Parathyroid adenoma (tissue), 2 donors: ENCODE results near the gene KARS1.
"Not testable (repeated sequence)": the region's sequence is repeated elsewhere in the genome, so short reads cannot be mapped to it uniquely, and the experiment has no call there.

ENCODE experiments used
- H2AFZ ChIP-seq: fragments of 300-600 bp; sonication (generic); one replicate; pipeline ENCODE4 v1.7.0; 2017; ENCODE audit warnings: antibody characterized with exemption, mild to moderate bottlenecking
- H3K27ac ChIP-seq: fragments of 300-600 bp; sonication (generic); one replicate; pipeline ENCODE4 v1.7.0; 2017
- H3K27me3 ChIP-seq: fragments of 300-600 bp; sonication (generic); one replicate; pipeline ENCODE4 v1.7.0; 2017; ENCODE audit warnings: low read length; ENCODE audit not compliant: control insufficient read depth, insufficient read depth
- H3K36me3 ChIP-seq: fragments of 300-600 bp; sonication (generic); one replicate; pipeline ENCODE4 v1.7.0; 2017; ENCODE audit warnings: low read length; ENCODE audit not compliant: control insufficient read depth, insufficient read depth
- H3K4me1 ChIP-seq: fragments of 300-600 bp; sonication (generic); one replicate; pipeline ENCODE4 v1.7.0; 2017; ENCODE audit warnings: control low read depth
- H3K4me2 ChIP-seq: fragments of 300-600 bp; sonication (generic); one replicate; pipeline ENCODE4 v1.7.0; 2017; ENCODE audit warnings: low read length
- H3K4me3 ChIP-seq: fragments of 300-600 bp; sonication (generic); one replicate; pipeline ENCODE4 v1.7.0; 2017; ENCODE audit warnings: low read depth, low read length
- H3K79me2 ChIP-seq: fragments of 300-600 bp; sonication (generic); one replicate; pipeline ENCODE4 v1.7.0; 2017; ENCODE audit warnings: control low read depth
- H3K9ac ChIP-seq: fragments of 300-600 bp; sonication (generic); one replicate; pipeline ENCODE4 v1.7.0; 2017; ENCODE audit warnings: mild to moderate bottlenecking
- H3K9me3 ChIP-seq: fragments of 300-600 bp; sonication (generic); one replicate; pipeline ENCODE4 v1.7.0; 2017; ENCODE audit warnings: low read length; ENCODE audit not compliant: control insufficient read depth
- TF ChIP-seq, protein P1 (sequence below): fragments of 300-600 bp; sonication (generic); IDR thresholded peaks from one replicate; pipeline ENCODE4 v1.7.0; 2017; ENCODE audit warnings: antibody characterized with exemption, mild to moderate bottlenecking
- donor health status: primary hyperparathyroidism.

Gene KARS1

DNA sequence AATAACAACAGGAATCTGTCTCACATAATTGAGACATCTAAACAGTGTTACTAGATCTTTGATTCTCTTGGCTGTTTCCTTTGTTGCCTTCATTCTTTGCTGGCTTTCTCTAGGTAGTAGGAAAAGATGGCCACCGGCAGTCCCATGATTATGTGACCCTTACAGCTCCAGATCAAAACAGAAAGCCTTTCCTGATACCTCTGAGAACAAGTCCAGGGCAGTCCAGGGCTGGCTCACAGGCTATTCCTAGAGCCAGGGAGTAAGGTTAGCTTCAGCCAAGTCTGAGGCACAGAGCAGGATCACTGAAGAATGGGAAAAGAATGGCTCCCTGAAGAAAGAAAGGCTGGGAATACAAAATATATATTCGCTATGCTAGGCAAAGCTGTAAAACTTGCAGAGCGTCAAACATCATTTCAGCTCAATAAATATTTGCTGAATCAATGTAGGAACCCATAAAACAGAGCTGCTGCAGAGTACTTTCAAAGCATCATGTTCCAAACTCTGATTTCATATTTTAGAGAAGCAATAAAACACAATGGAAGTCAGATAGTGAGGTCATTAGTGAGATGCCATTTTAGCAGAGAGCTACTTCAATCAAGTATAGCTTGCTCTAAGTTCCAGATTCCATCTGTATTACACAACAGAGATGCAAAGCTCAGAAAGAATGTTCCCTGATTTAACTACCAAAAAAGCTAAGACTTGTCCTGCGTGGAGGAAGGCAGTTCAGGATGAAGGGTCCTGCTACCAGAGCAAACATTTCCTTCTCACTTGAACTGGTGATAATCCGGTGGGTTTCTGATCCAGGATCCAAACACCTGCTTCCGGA lies 47.8 kb downstream of the KARS1 start:
- H3K4me1 ChIP-seq: no peaks in the 10 kb centered on the region
- TF ChIP-seq, protein P1, sequence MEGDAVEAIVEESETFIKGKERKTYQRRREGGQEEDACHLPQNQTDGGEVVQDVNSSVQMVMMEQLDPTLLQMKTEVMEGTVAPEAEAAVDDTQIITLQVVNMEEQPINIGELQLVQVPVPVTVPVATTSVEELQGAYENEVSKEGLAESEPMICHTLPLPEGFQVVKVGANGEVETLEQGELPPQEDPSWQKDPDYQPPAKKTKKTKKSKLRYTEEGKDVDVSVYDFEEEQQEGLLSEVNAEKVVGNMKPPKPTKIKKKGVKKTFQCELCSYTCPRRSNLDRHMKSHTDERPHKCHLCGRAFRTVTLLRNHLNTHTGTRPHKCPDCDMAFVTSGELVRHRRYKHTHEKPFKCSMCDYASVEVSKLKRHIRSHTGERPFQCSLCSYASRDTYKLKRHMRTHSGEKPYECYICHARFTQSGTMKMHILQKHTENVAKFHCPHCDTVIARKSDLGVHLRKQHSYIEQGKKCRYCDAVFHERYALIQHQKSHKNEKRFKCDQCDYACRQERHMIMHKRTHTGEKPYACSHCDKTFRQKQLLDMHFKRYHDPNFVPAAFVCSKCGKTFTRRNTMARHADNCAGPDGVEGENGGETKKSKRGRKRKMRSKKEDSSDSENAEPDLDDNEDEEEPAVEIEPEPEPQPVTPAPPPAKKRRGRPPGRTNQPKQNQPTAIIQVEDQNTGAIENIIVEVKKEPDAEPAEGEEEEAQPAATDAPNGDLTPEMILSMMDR: no peak
- no peak overlapping the region for H3K27ac ChIP-seq
- no peaks in the 10 kb centered on the region for H3K36me3 ChIP-seq
- no peak overlapping the region for H3K4me2 ChIP-seq
- no peaks in the 10 kb centered on the region for H3K79me2 ChIP-seq
- H3K4me3 ChIP-seq: no peak overlapping the region
- no peaks in the 10 kb centered on the region for H3K9me3 ChIP-seq
- H3K27me3 ChIP-seq: no peaks in the 10 kb centered on the region
- no peak overlapping the region for H3K9ac ChIP-seq
- no peak overlapping the region for H2AFZ ChIP-seq

DNA sequence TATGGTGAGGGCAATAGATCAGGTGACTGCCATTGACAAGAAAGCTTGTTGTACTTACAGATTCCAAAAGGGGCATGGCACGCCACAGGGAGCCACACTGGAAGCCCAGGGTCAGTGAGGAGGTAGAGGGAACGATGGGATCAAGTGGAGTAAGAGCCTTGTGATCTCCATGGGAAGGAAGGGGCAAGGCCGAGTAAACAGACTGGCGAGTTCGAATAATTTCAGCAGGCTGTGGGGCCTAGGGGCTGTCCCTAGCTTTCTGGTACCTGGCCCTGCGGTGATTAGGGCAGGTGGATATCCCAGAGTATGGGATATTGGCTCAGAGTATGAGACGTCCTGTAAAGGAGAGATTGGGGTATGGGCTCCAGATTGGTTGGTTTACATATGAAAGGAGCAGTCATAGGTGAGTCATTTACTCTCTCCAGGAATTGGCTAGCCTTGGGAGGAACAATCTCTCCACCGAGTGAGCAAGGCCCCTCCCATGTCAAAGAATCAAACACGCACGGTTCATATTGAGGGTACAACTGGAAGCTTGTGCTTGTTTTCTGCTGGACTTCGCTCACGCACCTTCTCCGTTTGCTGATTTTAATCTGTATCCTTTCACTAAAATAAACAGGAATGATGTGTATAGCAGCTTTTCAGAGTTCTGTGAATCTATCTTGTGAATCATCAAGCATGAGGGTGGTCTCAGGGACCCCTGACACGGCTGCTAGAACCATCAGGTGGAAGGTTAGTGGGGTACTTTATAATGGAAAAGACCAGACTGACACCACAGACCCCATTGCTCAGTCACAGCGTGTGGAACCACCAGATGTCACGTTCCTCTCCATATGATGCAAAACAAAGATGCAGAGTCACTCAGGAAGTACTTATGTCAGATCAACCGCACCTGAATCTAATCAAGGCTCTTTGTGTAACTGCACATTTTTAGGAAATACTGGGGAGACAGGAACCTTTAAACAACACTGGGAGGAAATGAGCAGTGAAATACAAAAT lies 53.3 kb downstream of the KARS1 start:
- H3K79me2 ChIP-seq: no peaks in the 10 kb centered on the region
- H3K9ac ChIP-seq: no peak overlapping the region
- H3K9me3 ChIP-seq: no peaks in the 10 kb centered on the region
- H3K4me2 ChIP-seq: no peak overlapping the region
- H3K27ac ChIP-seq: no peak overlapping the region
- no peaks in the 10 kb centered on the region for H3K27me3 ChIP-seq
- H3K36me3 ChIP-seq: no peaks in the 10 kb centered on the region
- TF ChIP-seq, protein P1: no peak
- H3K4me3 ChIP-seq: no peak overlapping the region
- H3K4me1 ChIP-seq: no peaks in the 10 kb centered on the region
- H2AFZ ChIP-seq: no peak overlapping the region

DNA sequence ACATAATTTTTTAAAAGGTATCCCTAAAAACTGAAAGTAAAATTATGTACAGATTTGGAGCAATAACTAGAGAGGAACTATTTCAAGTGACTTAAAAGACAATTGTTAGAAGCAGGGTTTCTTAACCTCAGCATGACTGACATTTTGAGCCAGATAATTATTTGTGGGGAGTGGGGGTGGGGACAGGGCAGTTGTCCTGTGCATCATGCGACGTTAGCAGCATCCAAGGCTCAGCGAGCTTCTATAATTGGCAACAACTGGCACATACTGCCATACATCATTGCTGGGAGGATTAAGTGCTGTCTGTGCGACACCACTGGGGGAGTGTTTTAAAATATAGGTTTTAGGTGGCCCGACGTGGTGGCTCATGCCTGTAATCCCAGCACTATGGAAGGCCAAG lies 54.2 kb downstream of the KARS1 start:
- Histone ChIP-seq H2AFZ (no peak overlapping the region), H3K79me2 (no peaks in the 10 kb centered on the region), H3K9me3 (no peaks in the 10 kb centered on the region), H3K27me3 (no peaks in the 10 kb centered on the region), H3K4me3 (no peak overlapping the region), H3K9ac (no peak overlapping the region), H3K27ac (no peak overlapping the region), H3K4me2 (no peak overlapping the region), H3K4me1 (no peaks in the 10 kb centered on the region), H3K36me3 (no peaks in the 10 kb centered on the region)
- TF ChIP-seq, protein P1: no peak

DNA sequence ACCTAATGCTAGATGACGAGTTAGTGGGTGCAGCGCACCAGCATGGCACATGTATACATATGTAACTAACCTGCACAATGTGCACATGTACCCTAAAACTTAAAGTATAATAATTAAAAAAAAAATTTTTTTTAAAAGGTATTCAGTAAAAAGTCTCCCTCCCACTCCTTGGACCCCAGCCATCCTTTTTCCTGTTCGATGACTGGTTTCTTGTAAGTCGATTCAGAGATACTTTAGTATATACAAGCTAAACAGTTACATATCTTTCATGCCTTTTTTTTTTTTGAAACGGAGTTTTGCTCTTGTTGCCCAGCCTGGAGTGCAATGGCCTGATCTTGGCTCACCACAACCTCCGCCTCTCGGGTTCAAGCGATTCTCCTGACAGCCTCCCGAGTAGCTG lies 55.5 kb downstream of the KARS1 start:
- not testable (repeated sequence) for H3K27me3 ChIP-seq, H3K9me3 ChIP-seq, H3K27ac ChIP-seq

More for the DNA sequence above, 55.5 kb downstream of the KARS1 start:
- H2AFZ ChIP-seq, H3K4me2 ChIP-seq, H3K36me3 ChIP-seq, H3K4me1 ChIP-seq, H3K4me3 ChIP-seq, H3K79me2 ChIP-seq, H3K9ac ChIP-seq: not testable (repeated sequence)
